Retina (tissue), 1 donor: Measurements from ENCODE around the gene ZFP1.
"Not testable (repeated sequence)": the region's sequence is repeated elsewhere in the genome, so short reads cannot be mapped to it uniquely, and the experiment has no call there.

Experiments used
- DNase-seq: peaks from one replicate; pipeline ENCODE4 v3.0.0-alpha.2; 2016

Gene ZFP1

GRCh38 chr16:75169899-75170405, 21.6 kb downstream of the ZFP1 start:
- no peak for DNase-seq

- DNase-seq: no peak
Observed at GRCh38 chr16:75172578-75172977, 24.3 kb downstream of the ZFP1 start.

- no peak for DNase-seq
Observed at GRCh38 chr16:75175074-75175473, 26.8 kb downstream of the ZFP1 start.

- DNase-seq: no peak
Observed at GRCh38 chr16:75176926-75177325, 28.6 kb downstream of the ZFP1 start.

GRCh38 chr16:75179208-75179607, 30.9 kb downstream of the ZFP1 start:
- no peak for DNase-seq

GRCh38 chr16:75181630-75182029, 33.3 kb downstream of the ZFP1 start:
- DNase-seq: no peak

- no peak for DNase-seq
Observed at GRCh38 chr16:75188832-75189477, 40.6 kb downstream of the ZFP1 start.

- DNase-seq: no peak
Observed at GRCh38 chr16:75189638-75190245, 41.4 kb downstream of the ZFP1 start.

GRCh38 chr16:75192606-75193264, 44.4 kb downstream of the ZFP1 start:
- DNase-seq: no peak

GRCh38 chr16:75193265-75193650, 44.9 kb downstream of the ZFP1 start:
- DNase-seq: no peak

- no peak for DNase-seq
Observed at GRCh38 chr16:75193730-75194444, 45.6 kb downstream of the ZFP1 start.

GRCh38 chr16:75195811-75196790, 47.8 kb downstream of the ZFP1 start:
- no peak for DNase-seq

GRCh38 chr16:75196836-75197235, 48.5 kb downstream of the ZFP1 start:
- DNase-seq: no peak

- DNase-seq: no peak
Observed at GRCh38 chr16:75197522-75198134, 49.3 kb downstream of the ZFP1 start.

- no peak for DNase-seq
Observed at GRCh38 chr16:75198135-75198600, 49.8 kb downstream of the ZFP1 start.

GRCh38 chr16:75202069-75202590, 53.8 kb downstream of the ZFP1 start:
- no peak for DNase-seq

GRCh38 chr16:75203096-75203495, 54.8 kb downstream of the ZFP1 start:
- no peak for DNase-seq

GRCh38 chr16:75203667-75204409, 55.5 kb downstream of the ZFP1 start:
- no peak for DNase-seq

GRCh38 chr16:75204410-75204758, 56.1 kb downstream of the ZFP1 start:
- DNase-seq: no peak

- DNase-seq: not testable (repeated sequence)
Observed at GRCh38 chr16:75204905-75205304, 56.6 kb downstream of the ZFP1 start.

- DNase-seq: not testable (repeated sequence)
Observed at GRCh38 chr16:75205438-75205837, 57.1 kb downstream of the ZFP1 start.
